K562 (cell line): ENCODE data around the gene FAM174C. TPM values are rescaled to one million over a fixed set of nuclear protein-coding genes. Genes with fewer than 3 reads are reported as not detected.
A peak's percentile ranks its signal among the peaks of the same experiment; 100 is the strongest.

Experiments
- CEBPB ChIP-seq: fragments of 450-650 bp; IDR thresholded peaks from 2 replicates; pipeline ENCODE4 v1.6.1; 2016; ENCODE audit warnings: missing genetic modification characterization, missing compliant biosample characterization
- CHD1 ChIP-seq: fragments of 200-600 bp; sonication (generic); IDR thresholded peaks from one replicate; pipeline ENCODE4 v1.6.1; 2012; ENCODE audit warnings: mild to moderate bottlenecking, moderate library complexity, low read length, inconsistent platforms
- CHD7 ChIP-seq: fragments of 200-600 bp; sonication (generic); IDR thresholded peaks from one replicate; pipeline ENCODE4 v1.6.1; 2012; ENCODE audit warnings: mild to moderate bottlenecking, low read depth, low read length, inconsistent platforms
- EP400 ChIP-seq: fragments of 450-650 bp; IDR thresholded peaks from 2 replicates; pipeline ENCODE4 v1.6.1; 2017; ENCODE audit warnings: antibody characterized with exemption, mild to moderate bottlenecking, moderate library complexity
- HNRNPLL ChIP-seq: fragments of 200-400 bp; formaldehyde crosslinking; IDR thresholded peaks from 2 replicates; pipeline ENCODE4 v1.6.1; 2017; ENCODE audit warnings: low read length, low read depth, mild to moderate bottlenecking; ENCODE audit not compliant: poor library complexity, severe bottlenecking
- NR3C1 ChIP-seq: sonication (generic); formaldehyde crosslinking; IDR thresholded peaks from 2 replicates; pipeline ENCODE4 v1.8.1; 2022; ENCODE audit warnings: missing genetic modification reagents
- RBBP5 ChIP-seq: fragments of 200-600 bp; sonication (generic); IDR thresholded peaks from 2 replicates; pipeline ENCODE4 v1.6.1; 2012; ENCODE audit warnings: borderline replicate concordance, mild to moderate bottlenecking, low read length, control low read depth, inconsistent platforms; ENCODE audit not compliant: insufficient read depth, poor library complexity, severe bottlenecking
- TSHZ1 ChIP-seq: fragments of 250-450 bp; sonication (Bioruptor Pico); IDR thresholded peaks from 2 replicates; pipeline ENCODE4 v1.4.0; 2020; ENCODE audit warnings: mild to moderate bottlenecking, moderate library complexity
- polyA plus RNA-seq, 8 experiments: library from polyadenylated mRNA; depleted of rRNA in 4 of 8; stranded (reverse) in 5 of 8; unstranded in 3 of 8; fragments of >200 nt; fragmentation: Nextera tagmentation in 2 of 8; fragmentation: Illumina TruSeq in 1 of 8; extraction: Ambion mirVana in 2 of 8; extraction: Trizol in 1 of 8; gene quantifications; 2 replicates each; pipeline versions ENCODE4 v1.2.1 to v1.2.3, GENCODE V29; 2011 to 2014; ENCODE audit warnings: inconsistent platforms in 1 of 8, missing spikeins in 1 of 8
- total RNA-seq, 7 experiments: library from RNA; depleted of rRNA in 6 of 7; stranded (reverse); fragments of >200 nt in 6 of 7; fragmentation: Illumina TruSeq in 2 of 7; extraction: Trizol in 2 of 7; gene quantifications; 2 replicates each; pipeline versions ENCODE4 v1.2.1 to v1.2.3, GENCODE V29; 2011 to 2021; ENCODE audit warnings: low replicate concordance in 1 of 7

The FAM174C gene
- total and polyA plus RNA-seq, 9 of the 15 experiments (the other 6 are each of a cell fraction or from before 2014, with no cell fraction given): 0.66 to 89.6 (median 20.3) TPM

- TF ChIP-seq TSHZ1 (CRISPR knock-in tag) (no peak), CHD7 (peak; percentile 22), EP400 (0 out of 2 replicates have a peak, but pooled peaks have one; percentile 24), RBBP5 (peak; percentile 84), NR3C1 (CRISPR knock-in tag) (no peak), HNRNPLL (peak; percentile 93), CEBPB (tag) (no peak), CHD1 (peak; percentile 75)
These were observed 3.6 kb upstream of the FAM174C start (continued) for GRCh38 chr19:1271528-1272422.
